GM12878 (cell line): Measurements from ENCODE around the gene YWHAQ. TPM values are rescaled to one million over a fixed set of nuclear protein-coding genes. Genes with fewer than 3 reads are reported as not detected.

ENCODE experiments used
- ATAC-seq: fragments of 200-7000 bp; cut with Tn5 transposase; 3 replicates; pipeline ENCODE4 v1.9.1; 2020; ENCODE audit warnings: mild to moderate bottlenecking, moderate library complexity
- BruUV-seq: library from RNA; stranded (reverse); fragments of 400-500 nt; replicated peaks from 2 replicates; lab custom pipeline; 2021; lab: Mats Ljungman, UMichigan
- CTCF ChIA-PET: fragments of 300-600 bp; sonication (Branson Sonifier 250); formaldehyde crosslinking; extraction: SDS; loops from one replicate; lab custom pipeline; 2021; ENCODE audit warnings: inconsistent platforms; lab: Yijun Ruan, JAX
- POLR2A ChIA-PET: fragments of 350-600 bp; formaldehyde crosslinking; extraction: SDS; loops from one replicate; lab custom pipeline; 2021; ENCODE audit warnings: inconsistent platforms; lab: Charles Lee
- RAD21 ChIA-PET: fragments of 300-600 bp; sonication (Branson Sonifier 250); formaldehyde crosslinking; loops from one replicate; lab custom pipeline; 2023; ENCODE audit warnings: antibody characterized with exemption; ENCODE audit not compliant: unreplicated experiment; lab: Charles Lee
- SMC1A ChIA-PET: fragments of 300-600 bp; sonication (Branson Sonifier 250); formaldehyde crosslinking; loops from one replicate; lab custom pipeline; 2023; ENCODE audit not compliant: unreplicated experiment, uncharacterized antibody; lab: Charles Lee
- DNase-seq: peaks from one replicate; pipeline ENCODE4 v3.0.0-alpha.2; 2011; ENCODE audit warnings: low read depth, low spot score
- FAIRE-seq: peaks from 3 replicates; lab custom pipeline; 2011; peaks lifted over from hg19 to GRCh38; lab: Jason Lieb, UNC
- H2AFZ ChIP-seq: 2 replicates; pipeline ENCODE4 v1.6.0; 2011; ENCODE audit warnings: low read depth, low read length, control low read depth; ENCODE audit not compliant: control insufficient read depth
- H3K27ac ChIP-seq: 2 replicates; pipeline ENCODE4 v1.5.1; 2011; ENCODE audit warnings: control low read depth; ENCODE audit not compliant: control insufficient read depth, insufficient read depth
- H3K27me3 ChIP-seq, 2 experiments: replicated peaks in 1 of 2; 2 replicates each; pipeline versions ENCODE4 v1.6.0 to v1.6.1; 2011; ENCODE audit warnings: low read length in 1 of 2; ENCODE audit not compliant: control insufficient read depth in 2 of 2, insufficient read depth in 2 of 2
- H3K36me3 ChIP-seq, 2 experiments: 2 replicates each; pipeline ENCODE4 v1.5.1; 2011; ENCODE audit warnings: low read length in 1 of 2; ENCODE audit not compliant: control insufficient read depth in 2 of 2, insufficient read depth in 2 of 2
- H3K4me1 ChIP-seq: 2 replicates; pipeline ENCODE4 v1.6.1; 2011; ENCODE audit warnings: mild to moderate bottlenecking, low read length, moderate library complexity, mixed read lengths; ENCODE audit not compliant: control insufficient read depth, insufficient read depth
- H3K4me2 ChIP-seq: 2 replicates; pipeline ENCODE4 v1.6.0; 2011; ENCODE audit warnings: control low read depth; ENCODE audit not compliant: control insufficient read depth, insufficient read depth
- H3K4me3 ChIP-seq: fragments of 200-600 bp; sonication (generic); 2 replicates; pipeline ENCODE4 v1.5.1; 2016
- H3K79me2 ChIP-seq: 2 replicates; pipeline ENCODE4 v1.6.0; 2011; ENCODE audit warnings: low read length; ENCODE audit not compliant: control insufficient read depth, insufficient read depth
- H3K9ac ChIP-seq: 2 replicates; pipeline ENCODE4 v1.8.0; 2011; ENCODE audit warnings: low read length, control low read depth, mixed read lengths; ENCODE audit not compliant: control insufficient read depth, insufficient read depth
- H3K9me3 ChIP-seq: replicated peaks from 3 replicates; pipeline ENCODE4 v1.5.1; 2011; ENCODE audit warnings: mild to moderate bottlenecking, low read length; ENCODE audit not compliant: control insufficient read depth, insufficient read depth
- H4K20me1 ChIP-seq: 2 replicates; pipeline ENCODE4 v1.6.0; 2011; ENCODE audit not compliant: control insufficient read depth, insufficient read depth
- ATF7 ChIP-seq: fragments of 450-650 bp; IDR thresholded peaks from 2 replicates; pipeline ENCODE4 v1.6.1; 2016; ENCODE audit warnings: low read depth, mild to moderate bottlenecking
- BCL11A ChIP-seq: IDR thresholded peaks from 2 replicates; pipeline ENCODE4 v1.6.1; 2011; ENCODE audit warnings: low read depth, low read length
- CBX3 ChIP-seq: fragments of 200-600 bp; sonication (generic); IDR thresholded peaks from 2 replicates; pipeline ENCODE4 v1.6.1; 2016; ENCODE audit warnings: low read depth, borderline replicate concordance
- CHD2 ChIP-seq: IDR thresholded peaks from 2 replicates; pipeline ENCODE4 v1.6.1; 2011; ENCODE audit warnings: low read depth, low read length, improper control_type of control experiment, borderline replicate concordance
- CREM ChIP-seq: IDR thresholded peaks from 2 replicates; pipeline ENCODE4 v1.6.1; 2014; ENCODE audit warnings: antibody characterized with exemption, low read depth
- HDGF ChIP-seq: fragments of 450-650 bp; IDR thresholded peaks from 2 replicates; pipeline ENCODE4 v1.6.1; 2016; ENCODE audit warnings: antibody characterized with exemption
- POLR2AphosphoS2 ChIP-seq: IDR thresholded peaks from 2 replicates; pipeline ENCODE4 v1.6.1; 2011; ENCODE audit warnings: low read depth, mild to moderate bottlenecking, low read length, improper control_type of control experiment, moderate library complexity
- RB1 ChIP-seq: fragments of 450-650 bp; formaldehyde crosslinking; IDR thresholded peaks from 2 replicates; pipeline ENCODE4 v1.6.1; 2017; ENCODE audit warnings: mild to moderate bottlenecking, borderline replicate concordance
- RBBP5 ChIP-seq: fragments of 200-600 bp; sonication (generic); conservative IDR thresholded peaks from 2 replicates; pipeline ENCODE4 v1.6.1; 2016
- SIX5 ChIP-seq: IDR thresholded peaks from 2 replicates; pipeline ENCODE4 v1.6.1; 2011; ENCODE audit warnings: mild to moderate bottlenecking, low read depth, low read length, moderate library complexity; ENCODE audit not compliant: severe bottlenecking
- SREBF1 ChIP-seq: IDR thresholded peaks from 2 replicates; pipeline ENCODE4 v1.6.1; 2012; ENCODE audit warnings: mild to moderate bottlenecking, low read length
- TAF1 ChIP-seq: IDR thresholded peaks from 2 replicates; pipeline ENCODE4 v1.6.1; 2011; ENCODE audit warnings: mild to moderate bottlenecking, low read depth, low read length, borderline replicate concordance
- ZNF207 ChIP-seq: fragments of 450-650 bp; IDR thresholded peaks from 2 replicates; pipeline ENCODE4 v1.6.1; 2014; ENCODE audit warnings: antibody characterized with exemption, mild to moderate bottlenecking, borderline replicate concordance
- WGBS: methylation state at CpG from one replicate; pipeline ENCODE4 v1.1.6; 2016; ENCODE audit warnings: low lambda C conversion rate; ENCODE audit not compliant: insufficient replicate concordance, insufficient coverage; ENCODE audit errors: missing lambda C conversion rate; 5-methylcytosine and 5-hydroxymethylcytosine counted together
- in situ Hi-C: fragments of 300-500 bp; cut with MboI; formaldehyde crosslinking; loops from 9 replicates; pipeline ENCODE4 v1.14.3; 2018; ENCODE audit warnings: mixed read lengths
- intact Hi-C: fragments of 100-400 bp; cut with micrococcal nuclease; formaldehyde crosslinking; loops from one replicate; pipeline ENCODE4 v1.14.2; 2022; ENCODE audit not compliant: unreplicated experiment
- polyA plus RNA-seq, 11 experiments: library from polyadenylated mRNA; depleted of rRNA in 4 of 11; unstranded in 6 of 11; stranded (reverse) in 5 of 11; fragments of >200 nt; fragmentation: Nextera tagmentation in 4 of 11; fragmentation: Illumina TruSeq in 1 of 11; extraction: Ambion mirVana in 4 of 11; extraction: Trizol in 1 of 11; gene quantifications; 1 replicate in 1 of 11; 2 replicates in 10 of 11; pipeline versions ENCODE4 v1.2.1 to v1.2.3, GENCODE V29; 2011 to 2016; ENCODE audit warnings: inconsistent platforms in 2 of 11, missing spikeins in 2 of 11, low read depth in 1 of 11
- total RNA-seq, 4 experiments: library from RNA; depleted of rRNA in 3 of 4; stranded (reverse); fragments of >200 nt in 3 of 4; fragmentation: Illumina TruSeq in 1 of 4; extraction: Trizol in 1 of 4; gene quantifications; 2 replicates each; pipeline versions ENCODE4 v1.2.1 to v1.2.3, GENCODE V29; 2013 to 2021
- TF ChIP-seq, protein P1 (sequence below): fragments of 450-650 bp; IDR thresholded peaks from 2 replicates; pipeline ENCODE4 v1.6.1; 2014; ENCODE audit warnings: mild to moderate bottlenecking
- TF ChIP-seq, protein P2 (sequence below): fragments of 450-650 bp; IDR thresholded peaks from 2 replicates; pipeline ENCODE4 v1.6.1; 2017; ENCODE audit warnings: borderline replicate concordance

YWHAQ gene
- total and polyA plus RNA-seq, 10 of the 15 experiments (the other 5 are each of a cell fraction or from before 2014, with no cell fraction given): 63.0 to 515 (median 219) TPM

DNA sequence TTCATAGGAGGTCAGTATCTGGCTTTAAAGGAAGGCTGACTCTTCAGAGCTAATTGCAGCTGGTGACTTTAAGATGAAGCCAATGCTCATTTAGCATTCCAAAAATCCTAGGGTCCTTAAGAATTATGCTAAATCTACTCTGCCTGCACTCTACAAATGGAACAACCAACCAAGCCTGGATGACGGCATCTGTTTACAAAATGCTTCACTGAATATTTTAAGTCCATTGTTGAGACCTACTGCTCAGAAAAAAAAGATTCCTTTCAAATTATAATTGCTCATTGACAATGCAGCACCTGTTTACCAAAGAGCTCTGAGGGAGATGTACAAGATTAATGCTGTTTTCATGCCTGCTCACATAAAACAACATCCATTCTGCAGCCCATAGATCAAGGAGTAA is 31.4 kb downstream of the YWHAQ start (continued):
- TF ChIP-seq, protein P1, sequence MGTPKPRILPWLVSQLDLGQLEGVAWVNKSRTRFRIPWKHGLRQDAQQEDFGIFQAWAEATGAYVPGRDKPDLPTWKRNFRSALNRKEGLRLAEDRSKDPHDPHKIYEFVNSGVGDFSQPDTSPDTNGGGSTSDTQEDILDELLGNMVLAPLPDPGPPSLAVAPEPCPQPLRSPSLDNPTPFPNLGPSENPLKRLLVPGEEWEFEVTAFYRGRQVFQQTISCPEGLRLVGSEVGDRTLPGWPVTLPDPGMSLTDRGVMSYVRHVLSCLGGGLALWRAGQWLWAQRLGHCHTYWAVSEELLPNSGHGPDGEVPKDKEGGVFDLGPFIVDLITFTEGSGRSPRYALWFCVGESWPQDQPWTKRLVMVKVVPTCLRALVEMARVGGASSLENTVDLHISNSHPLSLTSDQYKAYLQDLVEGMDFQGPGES: no peak
- TF ChIP-seq HDGF: no peak
- no peak for TF ChIP-seq CBX3
- TF ChIP-seq CREM: no peak

DNA sequence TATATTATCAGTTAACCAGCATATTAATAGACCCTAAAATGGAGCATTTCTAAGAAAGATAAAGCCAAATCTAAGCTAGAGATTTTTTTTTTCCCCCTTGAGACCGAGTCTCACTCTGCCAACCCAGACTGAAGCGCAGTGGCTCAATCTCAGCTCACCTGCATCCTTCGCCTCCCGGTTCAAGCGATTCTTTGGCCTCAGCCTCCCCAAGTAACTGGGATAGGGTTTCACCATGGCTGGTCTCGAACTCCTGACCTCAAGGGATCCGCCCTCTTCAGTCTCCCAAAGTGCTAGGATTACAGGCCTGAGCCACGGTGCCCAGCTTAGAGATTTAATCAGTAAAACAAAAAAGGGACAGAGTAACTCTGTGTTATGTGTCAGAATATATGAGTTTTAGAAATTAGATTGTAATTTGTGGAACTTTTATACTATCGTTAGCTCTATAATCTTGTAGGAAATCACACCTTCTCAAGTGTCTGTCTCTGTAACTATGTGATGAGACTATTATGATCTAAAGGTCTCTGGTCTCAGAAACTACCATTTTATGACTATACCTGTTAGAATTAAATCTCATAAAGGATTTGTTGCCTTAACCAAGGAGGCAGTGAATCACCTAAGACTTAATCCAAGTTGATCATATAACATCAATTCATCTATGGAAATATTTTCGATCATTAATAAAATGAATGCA is 34.0 kb downstream of the YWHAQ start:
- BruUV-seq: no TSS peak
- Histone ChIP-seq H3K4me3 (no peak overlapping the region), H2AFZ (no peak overlapping the region), H3K4me1 (peaks cover 11% of the 10 kb centered on the region; the same call in 1 of the 2 replicates), H4K20me1 (no peaks in the 10 kb centered on the region), H3K27ac (no peak overlapping the region; the same call in 1 of the 2 replicates), H3K4me2 (no peak overlapping the region), H3K27me3 (no peaks in the 10 kb centered on the region), H3K36me3 (peaks cover 0 to 6% of the 10 kb centered on the region in 2 experiments; a peak in 3 of 4 replicates), H3K79me2 (peaks cover 50% of the 10 kb centered on the region), H3K9ac (no peak overlapping the region), H3K9me3 (peaks cover 10% of the 10 kb centered on the region; the same call in 2 of the 3 replicates)
- ChIA-PET RAD21 (interaction anchor here (0.8 to 3.0 kb wide), 4 partner anchors 12 to 34 kb away, joined by 3 to 16 read pairs (median 4); partner anchors contain the start of gene YWHAQ), CTCF (interaction anchor here (0.6 to 1.4 kb wide), 8 partner anchors 10 to 202 kb away, joined by 3 to 7 read pairs (median 4); partner anchors contain the start of genes CPSF3 and ITGB1BP1), POLR2A (interaction anchor here (0.7 to 0.9 kb wide), 3 partner anchors 11 to 795 kb away, joined by 3 to 8 read pairs (median 5); partner anchors contain the start of gene ADAM17), SMC1A (interaction anchor here (0.6 to 2.5 kb wide), 12 partner anchors 9 to 221 kb away, joined by 3 to 9 read pairs (median 4); partner anchors contain the start of gene IAH1)
- TF ChIP-seq BCL11A: no peak
- TF ChIP-seq POLR2AphosphoS2: no peak
- TF ChIP-seq, protein P2, sequence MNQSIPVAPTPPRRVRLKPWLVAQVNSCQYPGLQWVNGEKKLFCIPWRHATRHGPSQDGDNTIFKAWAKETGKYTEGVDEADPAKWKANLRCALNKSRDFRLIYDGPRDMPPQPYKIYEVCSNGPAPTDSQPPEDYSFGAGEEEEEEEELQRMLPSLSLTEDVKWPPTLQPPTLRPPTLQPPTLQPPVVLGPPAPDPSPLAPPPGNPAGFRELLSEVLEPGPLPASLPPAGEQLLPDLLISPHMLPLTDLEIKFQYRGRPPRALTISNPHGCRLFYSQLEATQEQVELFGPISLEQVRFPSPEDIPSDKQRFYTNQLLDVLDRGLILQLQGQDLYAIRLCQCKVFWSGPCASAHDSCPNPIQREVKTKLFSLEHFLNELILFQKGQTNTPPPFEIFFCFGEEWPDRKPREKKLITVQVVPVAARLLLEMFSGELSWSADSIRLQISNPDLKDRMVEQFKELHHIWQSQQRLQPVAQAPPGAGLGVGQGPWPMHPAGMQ: no peak
- TF ChIP-seq SREBF1: no peak
- TF ChIP-seq ATF7: no peak
- TF ChIP-seq RB1: no peak
- no peak for TF ChIP-seq CHD2
- TF ChIP-seq CREM: no peak
- TF ChIP-seq ZNF207: no peak
- TF ChIP-seq TAF1: no peak
- TF ChIP-seq SIX5: no peak
- no peak for TF ChIP-seq RBBP5
- 49% methylated on average over 10 of the region's 10 CpGs for WGBS
- in situ Hi-C loops (no loop called here), intact Hi-C loops (no loop called here)
- FAIRE-seq: no peak
- peak; percentile 12; the same call in 2 of the 3 replicates for ATAC-seq
- no peak for DNase-seq
